ENCODE measurements around the gene BTBD9.

- TF ChIP-seq EZH2 (IDR thresholded peaks at IDR 0.05; ENCODE audit: insufficient read depth, poor library complexity, severe bottlenecking) (no peak), EZH2phosphoT487 (IDR thresholded peaks at IDR 0.05; ENCODE audit: insufficient read depth, low read depth) (no peak)
Observed at GRCh38 chr6:38432479-38432878, 207.2 kb downstream of the BTBD9 start.

Measured in GM23248 (cell line).